Fibroblast of mammary gland (primary cell): Measurements from ENCODE around the gene ENOPH1.

Source experiments
- DNase-seq: peaks from one replicate; pipeline ENCODE4 v3.0.0-alpha.2; 2010; ENCODE audit warnings: low read depth
- H3K4me3 ChIP-seq: 2 replicates; pipeline ENCODE4 v1.5.1; 2011; ENCODE audit warnings: low read depth, mild to moderate bottlenecking, low read length, moderate library complexity; ENCODE audit not compliant: control insufficient read depth
- CTCF ChIP-seq: conservative IDR thresholded peaks from 2 replicates; pipeline ENCODE4 v1.5.1; 2011; ENCODE audit warnings: low read depth, low read length, inconsistent platforms; ENCODE audit not compliant: control insufficient read depth, insufficient read depth

Gene ENOPH1

GRCh38 chr4:82415922-82416365, 14.4 kb upstream of the ENOPH1 start:
- no peak overlapping the region for H3K4me3 ChIP-seq
- no peak for DNase-seq
- TF ChIP-seq CTCF = no peak

- no peak for DNase-seq
- H3K4me3 ChIP-seq = no peak overlapping the region
- no peak for TF ChIP-seq CTCF
Measured at GRCh38 chr4:82419451-82419850, 10.9 kb upstream of the ENOPH1 start.

GRCh38 chr4:82421796-82422560, 8.4 kb upstream of the ENOPH1 start:
- no peak for TF ChIP-seq CTCF
- no peak overlapping the region for H3K4me3 ChIP-seq
- no peak for DNase-seq

- DNase-seq = no peak
- no peak for TF ChIP-seq CTCF
- H3K4me3 ChIP-seq = no peak overlapping the region
Measured at GRCh38 chr4:82422616-82423015, 7.8 kb upstream of the ENOPH1 start.

GRCh38 chr4:82423245-82424054, 6.9 kb upstream of the ENOPH1 start:
- peak; percentile 61 for DNase-seq
- no peak for TF ChIP-seq CTCF
- H3K4me3 ChIP-seq = no peak overlapping the region

GRCh38 chr4:82425478-82425877, 4.9 kb upstream of the ENOPH1 start:
- TF ChIP-seq CTCF = no peak
- no peak overlapping the region for H3K4me3 ChIP-seq
- no peak for DNase-seq
